Colonic mucosa (tissue), 4 donors: ENCODE measurements around the gene PSMA7. TPM values are rescaled to one million over a fixed set of nuclear protein-coding genes. Genes with fewer than 3 reads are reported as not detected.

Experiments
- DNase-seq: peaks from one replicate; pipeline ENCODE4 v3.0.0-alpha.2; 2020
- H3K27ac ChIP-seq: fragments of 200-600 bp; one replicate; pipeline ENCODE4 v1.8.0; 2021
- H3K27me3 ChIP-seq: fragments of 200-600 bp; one replicate; pipeline ENCODE4 v1.8.0; 2021
- H3K36me3 ChIP-seq: fragments of 200-600 bp; one replicate; pipeline ENCODE4 v1.8.0; 2021
- H3K4me1 ChIP-seq: fragments of 200-600 bp; one replicate; pipeline ENCODE4 v1.8.0; 2021; ENCODE audit warnings: mild to moderate bottlenecking
- H3K4me3 ChIP-seq: fragments of 200-600 bp; one replicate; pipeline ENCODE4 v1.8.0; 2021
- H3K9ac ChIP-seq, 2 donors: one replicate each; pipeline ENCODE4 v1.7.0; 2013; ENCODE audit warnings: control low read depth in 2 of 2, low read depth in 2 of 2, low read length in 2 of 2
- H3K9me3 ChIP-seq: fragments of 200-600 bp; one replicate; pipeline ENCODE4 v1.8.0; 2021
- CTCF ChIP-seq: fragments of 200-600 bp; IDR thresholded peaks from one replicate; pipeline ENCODE4 v1.8.0; 2022; ENCODE audit warnings: antibody characterized with exemption, mild to moderate bottlenecking
- intact Hi-C: fragments of 100-400 bp; cut with DNase I; formaldehyde crosslinking; loops from one replicate; pipeline ENCODE4 v1.14.1; 2022
- total RNA-seq, 2 donors: library from RNA; stranded (reverse); fragmentation: NEBNext Ultra II Directional in 1 of 2; extraction: Animal tissue kit (Norgen Biotek cat#: 25700) in 1 of 2; gene quantifications; one replicate each; pipeline ENCODE4 v1.2.1, GENCODE V29; 2021
- donor health status: healthy.
- donor health status: DM: no; HTN: no; CAD: no.
- donor health status: DM: no; HTN: no; CAD: no.

Gene PSMA7
- total RNA-seq, 2 donors from 2014 or later: 164 to 315 TPM

DNA sequence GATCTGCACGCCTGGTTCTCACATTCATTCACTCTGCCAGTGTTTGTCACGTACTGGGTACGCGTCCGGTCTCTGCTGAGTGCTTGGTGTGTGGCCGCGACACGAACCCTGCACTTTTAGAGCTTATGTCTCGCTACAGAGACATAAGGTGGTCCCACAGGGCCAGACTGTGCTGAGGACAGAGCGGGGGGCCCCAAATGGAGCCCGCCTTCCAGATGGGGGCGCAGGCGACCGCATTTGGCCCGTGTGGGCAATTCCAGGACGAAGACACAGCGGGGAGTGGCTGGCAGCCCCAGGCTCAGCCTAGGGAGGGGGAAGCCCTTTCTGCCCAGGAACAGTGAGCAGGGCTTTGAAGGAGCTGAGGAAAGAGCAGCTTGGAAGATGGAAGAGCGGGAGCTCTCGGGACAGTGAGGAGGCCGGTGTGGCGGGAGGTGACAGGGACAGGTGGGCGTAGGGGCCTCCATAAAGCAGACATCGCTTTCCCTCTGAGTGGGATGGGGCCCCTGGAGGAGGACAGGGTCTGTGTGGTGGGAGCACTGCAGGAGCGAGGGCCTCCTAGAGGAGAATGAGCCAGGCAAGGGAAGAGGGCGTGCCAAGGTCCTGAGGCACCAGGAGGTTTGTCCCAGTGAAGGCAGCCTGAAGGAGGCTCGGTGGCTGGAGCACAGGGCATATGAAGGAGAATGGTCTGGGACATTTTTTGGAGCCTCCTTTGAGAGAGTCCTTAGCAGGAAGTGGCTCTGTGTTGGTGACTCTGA is 31.9 kb upstream of the PSMA7 start:
- no peak overlapping the region for H3K27ac ChIP-seq
- no peak for TF ChIP-seq CTCF
- no peaks in the 10 kb centered on the region for H3K4me1 ChIP-seq
- H3K4me3 ChIP-seq: no peak overlapping the region
- DNase-seq: no peak
- H3K9ac ChIP-seq: no peak overlapping the region
- intact Hi-C loops: no loop called here
- H3K9me3 ChIP-seq: no peaks in the 10 kb centered on the region
- no peaks in the 10 kb centered on the region for H3K27me3 ChIP-seq
- no peaks in the 10 kb centered on the region for H3K36me3 ChIP-seq

DNA sequence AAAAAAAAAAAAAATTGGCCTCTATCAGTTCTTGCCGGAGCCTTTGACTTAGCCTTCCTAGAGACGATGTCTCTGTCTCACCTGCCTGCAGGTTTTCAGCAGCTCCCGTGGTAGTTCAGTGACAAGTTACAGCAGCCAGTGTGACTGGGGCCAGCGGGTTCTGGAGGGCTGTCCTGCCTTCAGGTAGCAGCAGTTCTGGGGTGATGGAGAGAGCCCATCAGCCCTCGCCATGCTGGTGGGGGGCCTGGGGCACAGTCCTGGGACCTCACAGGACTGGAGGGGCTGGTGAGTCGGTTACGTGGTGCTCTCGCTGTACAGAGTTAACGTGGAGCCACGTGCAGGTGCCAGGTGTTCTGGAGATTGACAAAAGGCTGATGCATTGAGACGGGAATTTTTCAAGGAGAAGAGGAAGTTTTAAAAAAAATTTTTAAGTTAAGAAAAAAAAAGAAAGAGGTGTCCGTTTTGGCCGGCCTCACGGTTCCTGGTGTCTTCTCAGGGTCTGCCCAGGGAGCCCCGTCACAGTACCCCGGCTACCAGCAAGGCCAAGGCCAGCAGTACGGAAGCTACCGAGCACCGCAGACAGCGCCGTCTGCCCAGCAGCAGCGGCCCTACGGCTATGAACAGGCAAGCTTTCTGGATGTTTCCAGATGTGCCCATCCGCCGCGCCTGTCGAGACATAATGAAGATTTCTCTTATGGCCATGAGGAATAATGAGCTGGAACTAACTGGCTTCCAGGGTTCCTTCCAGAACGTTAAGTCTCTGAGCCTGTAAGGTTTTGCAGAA is 31.0 kb upstream of the PSMA7 start:
- Histone ChIP-seq H3K27me3 (no peaks in the 10 kb centered on the region), H3K9ac (no peak overlapping the region)
- intact Hi-C loops: no loop called here

GRCh38 chr20:62172666-62173065 is 29.5 kb upstream of the PSMA7 start:
- H3K27ac ChIP-seq: no peak overlapping the region
- no peak overlapping the region for H3K4me3 ChIP-seq
- no peak for TF ChIP-seq CTCF
- H3K9ac ChIP-seq: no peak overlapping the region
- no peak for DNase-seq
- no peaks in the 10 kb centered on the region for H3K9me3 ChIP-seq
- no peaks in the 10 kb centered on the region for H3K36me3 ChIP-seq
- intact Hi-C loops: no loop called here
- H3K27me3 ChIP-seq: no peaks in the 10 kb centered on the region
- no peaks in the 10 kb centered on the region for H3K4me1 ChIP-seq

More for the DNA sequence above, 31.0 kb upstream of the PSMA7 start:
- Histone ChIP-seq H3K4me3 (no peak overlapping the region), H3K36me3 (no peaks in the 10 kb centered on the region), H3K9me3 (no peaks in the 10 kb centered on the region), H3K27ac (no peak overlapping the region), H3K4me1 (no peaks in the 10 kb centered on the region)
- no peak for DNase-seq
- no peak for TF ChIP-seq CTCF

DNA sequence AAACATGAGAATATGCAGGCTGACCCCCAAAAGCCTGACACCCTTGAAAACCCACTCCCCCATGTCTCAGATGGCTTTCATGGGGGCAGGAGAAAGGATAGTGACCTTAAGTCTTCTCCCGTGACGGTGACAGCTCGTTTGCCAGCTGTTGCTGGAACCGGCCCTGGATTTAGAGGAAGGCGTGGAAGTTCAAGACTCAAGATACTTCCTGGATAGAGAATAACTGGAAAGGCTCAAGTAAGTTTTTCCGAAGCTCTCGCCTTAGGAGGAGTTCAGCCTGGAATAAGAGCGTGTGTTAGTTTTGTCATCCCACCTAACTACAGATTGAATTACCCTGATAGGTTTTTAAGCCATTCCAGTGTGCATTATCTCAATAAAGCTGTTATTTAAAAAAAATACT is 28.1 kb upstream of the PSMA7 start:
- Histone ChIP-seq H3K9ac (no peak overlapping the region), H3K4me3 (no peak overlapping the region), H3K27me3 (no peaks in the 10 kb centered on the region), H3K4me1 (no peaks in the 10 kb centered on the region), H3K36me3 (no peaks in the 10 kb centered on the region), H3K9me3 (no peaks in the 10 kb centered on the region), H3K27ac (no peak overlapping the region)
- DNase-seq: no peak
- TF ChIP-seq CTCF: no peak
- intact Hi-C loops: no loop called here

- H3K36me3 ChIP-seq: no peaks in the 10 kb centered on the region
- H3K9me3 ChIP-seq: no peaks in the 10 kb centered on the region
- H3K27ac ChIP-seq: no peak overlapping the region
- no peak overlapping the region for H3K9ac ChIP-seq
- no peak overlapping the region for H3K4me3 ChIP-seq
- DNase-seq: no peak
- TF ChIP-seq CTCF: no peak
- intact Hi-C loops: no loop called here
- no peaks in the 10 kb centered on the region for H3K27me3 ChIP-seq
- H3K4me1 ChIP-seq: no peaks in the 10 kb centered on the region
These were observed 27.3 kb upstream of the PSMA7 start for GRCh38 chr20:62170536-62170935.
